Posterior vena cava (tissue), 2 donors: ENCODE results near the gene PLEKHH2. TPM values are rescaled to one million over a fixed set of nuclear protein-coding genes. Genes with fewer than 3 reads are reported as not detected.

ENCODE experiments used
- DNase-seq: peaks from one replicate; pipeline ENCODE4 v3.0.0-alpha.2; 2020; ENCODE audit warnings: low spot score
- intact Hi-C, 2 donors: fragments of 100-400 bp; cut with DNase I; formaldehyde crosslinking; loops; one replicate each; pipeline versions ENCODE4 v1.14.1 to v1.14.2; 2022 to 2023
- total RNA-seq, 2 donors: library from RNA; stranded (reverse); fragmentation: NEBNext Ultra II Directional; extraction: Animal tissue kit (Norgen Biotek cat#: 25700); gene quantifications; one replicate each; pipeline ENCODE4 v1.2.1, GENCODE V29; 2021
- donor health status: DM: yes; HTN: yes; CAD: no.
- donor health status: DM: yes; HTN: yes; CAD: no.

PLEKHH2 gene
- total RNA-seq, 2 donors from 2014 or later: 19.9 to 22.8 TPM

DNA sequence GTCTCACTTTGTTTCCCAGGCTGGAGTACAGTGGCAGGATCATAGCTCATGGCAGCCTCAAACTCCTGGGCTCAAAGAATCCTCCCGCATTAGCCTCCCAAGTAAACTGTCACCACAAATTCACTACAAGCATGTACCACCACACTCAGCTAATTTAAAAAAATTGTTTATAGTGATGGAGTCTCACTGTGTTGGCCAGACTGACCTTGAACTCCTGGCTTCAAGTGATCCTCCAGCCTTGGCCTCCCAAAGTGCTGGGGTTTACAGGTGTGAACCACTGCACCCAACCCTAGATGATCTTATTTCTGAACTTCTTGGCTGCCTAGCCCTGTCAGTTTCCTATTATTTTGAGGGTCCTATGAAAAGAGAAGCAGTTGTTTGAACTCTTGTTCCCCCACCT, 151.6 kb downstream of the PLEKHH2 start:
- no peak for DNase-seq
- intact Hi-C loops: no loop called here

DNA sequence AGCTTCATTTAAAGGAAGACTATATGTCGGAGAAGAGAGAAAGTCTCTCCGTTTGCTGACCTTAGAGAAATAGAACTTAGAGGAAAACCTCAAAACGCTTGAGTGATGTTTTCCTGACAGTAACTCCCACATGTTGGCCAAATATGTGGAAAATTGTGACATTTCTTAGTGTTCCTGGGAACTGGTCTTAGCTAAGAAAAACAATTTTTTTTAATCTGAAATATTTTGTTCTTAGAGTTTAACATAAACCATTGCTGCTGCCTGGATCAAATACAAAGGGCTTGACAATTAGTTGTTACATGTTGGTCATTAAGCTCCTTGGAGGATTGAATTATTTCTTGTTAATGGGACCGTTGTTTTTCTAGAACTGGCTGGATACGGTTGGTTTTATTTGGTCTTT, 153.1 kb downstream of the PLEKHH2 start:
- intact Hi-C loops: no loop called here
- no peak for DNase-seq

DNA sequence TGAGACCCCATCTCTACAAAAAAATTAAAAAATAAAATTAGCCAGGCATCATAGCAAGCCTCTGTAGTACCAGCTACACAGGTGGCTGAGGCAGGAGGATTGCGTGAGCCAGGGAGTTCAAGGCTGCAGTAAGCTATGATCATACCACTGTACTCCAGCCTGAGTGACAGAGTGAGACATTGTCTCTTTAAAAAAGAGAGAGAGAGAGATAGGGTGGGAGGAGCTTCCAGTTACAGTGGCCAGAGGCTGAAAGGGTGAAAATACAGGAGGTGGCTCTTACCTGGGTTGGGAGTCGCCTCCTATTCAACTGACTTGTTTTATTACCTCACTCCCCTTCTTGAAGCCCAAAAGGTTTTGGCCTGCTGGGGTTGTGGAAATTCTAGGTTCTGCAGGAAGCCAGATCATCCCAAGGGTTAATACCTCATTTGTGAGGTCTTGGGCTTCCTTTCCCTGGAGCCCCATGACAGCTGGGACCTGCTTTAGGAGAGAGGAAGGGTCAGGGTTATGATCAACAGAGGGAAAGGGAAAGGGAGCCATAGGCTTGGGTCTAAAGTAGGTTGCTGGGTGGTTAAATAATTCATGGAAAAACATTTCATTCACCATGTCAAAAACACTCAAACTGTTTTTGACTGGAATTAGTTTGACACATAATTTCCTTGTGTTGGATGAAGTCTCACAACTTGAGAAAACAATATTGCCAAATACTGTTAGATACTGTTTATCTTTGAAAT, 154.1 kb downstream of the PLEKHH2 start:
- intact Hi-C loops: no loop called here
- no peak for DNase-seq

DNA sequence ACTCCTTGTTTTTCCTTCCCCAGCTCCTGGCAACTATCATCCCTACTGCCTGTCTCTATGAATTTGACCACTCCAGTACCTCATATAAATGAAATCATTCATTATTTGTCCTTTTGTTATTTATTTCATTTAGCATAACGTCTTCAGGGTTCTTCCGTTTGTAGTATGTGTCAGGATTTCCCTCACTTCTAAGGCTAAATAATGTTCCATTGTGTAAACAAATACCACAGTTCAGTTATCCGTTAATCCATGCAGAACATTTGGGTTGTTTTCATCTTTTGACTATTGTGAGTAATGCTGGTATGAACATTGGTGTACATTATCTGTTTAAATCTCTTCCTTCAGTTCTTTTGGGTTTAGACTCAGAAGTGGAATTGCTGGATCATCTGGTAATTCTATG, 155.6 kb downstream of the PLEKHH2 start:
- DNase-seq: no peak
- intact Hi-C loops: no loop called here

DNA sequence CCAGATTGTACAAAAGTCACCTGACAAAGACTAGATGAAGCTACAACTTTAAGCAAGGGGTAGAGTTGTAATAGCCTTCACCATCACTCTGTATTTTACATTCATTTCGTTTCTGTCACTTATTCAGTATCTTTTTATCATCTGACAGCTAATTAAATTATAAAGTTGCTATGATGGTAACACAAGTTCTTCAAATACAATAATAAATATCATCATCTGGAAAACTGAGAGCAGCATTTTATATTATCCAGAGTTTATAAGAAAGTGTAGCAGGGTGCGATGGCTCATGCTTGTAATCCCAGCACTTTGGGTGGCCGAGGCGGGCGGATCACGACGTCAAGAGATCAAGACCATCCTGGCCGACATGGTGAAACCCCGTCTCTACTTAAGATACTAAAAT, 157.9 kb downstream of the PLEKHH2 start:
- DNase-seq: no peak
- intact Hi-C loops: no loop called here

DNA sequence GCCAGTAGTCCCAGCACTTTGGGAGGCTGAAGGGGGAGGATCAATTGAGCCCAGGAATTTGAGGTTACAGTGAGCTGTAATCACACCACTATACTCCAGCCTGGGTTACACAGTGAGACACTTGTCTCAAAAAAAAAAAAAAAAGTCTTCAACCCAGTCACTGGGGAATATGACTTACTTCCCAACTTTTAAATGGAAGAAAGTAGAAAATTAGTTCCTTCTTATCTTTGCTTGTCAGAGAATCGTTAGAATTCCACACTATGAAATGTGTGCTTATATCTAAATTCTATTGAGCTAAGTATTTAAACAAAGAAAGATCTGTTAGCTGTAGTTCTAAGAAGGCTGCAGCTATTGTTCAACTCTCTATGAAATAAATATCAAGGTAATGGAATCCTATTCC, 159.1 kb downstream of the PLEKHH2 start:
- no peak for DNase-seq
- intact Hi-C loops: no loop called here

DNA sequence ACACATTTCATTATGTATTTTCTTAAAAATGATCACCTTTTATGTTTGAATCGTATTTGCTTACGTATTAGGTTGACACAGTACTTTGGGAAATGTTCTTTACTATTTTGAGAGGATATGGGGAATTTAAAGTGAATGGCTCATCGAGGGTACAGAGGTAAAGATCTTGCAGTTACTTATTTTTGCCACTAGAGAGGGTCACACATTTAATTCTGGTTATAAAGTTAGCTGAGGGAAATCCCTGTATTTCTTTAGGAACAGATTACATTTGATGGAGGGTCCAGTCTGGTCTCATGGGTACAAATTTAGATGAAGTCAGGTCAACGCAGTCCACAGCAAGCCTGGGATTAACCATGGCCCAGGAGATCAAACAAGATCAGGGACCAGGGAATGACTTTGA, 161.2 kb downstream of the PLEKHH2 start:
- intact Hi-C loops: no loop called here

DNA sequence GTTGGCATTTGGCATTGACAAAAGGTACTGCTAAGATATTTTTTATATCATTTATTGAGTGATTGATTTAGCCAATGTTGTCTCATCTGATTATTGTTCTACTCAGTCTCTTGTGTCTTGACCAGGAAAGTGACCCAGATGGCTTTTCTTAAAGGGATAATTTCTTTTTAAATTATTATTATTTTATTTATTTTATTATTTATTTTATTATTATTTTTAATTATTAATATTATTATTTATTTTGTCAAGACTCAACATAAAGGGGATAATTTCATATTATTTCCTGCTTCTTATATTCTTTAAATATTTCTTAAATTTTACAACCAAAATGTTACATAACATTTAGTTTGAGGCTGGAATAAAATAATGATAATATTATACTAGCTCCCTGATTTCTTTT, 163.8 kb downstream of the PLEKHH2 start:
- intact Hi-C loops: no loop called here

More for the DNA sequence above, 161.2 kb downstream of the PLEKHH2 start:
- DNase-seq: no peak

DNA sequence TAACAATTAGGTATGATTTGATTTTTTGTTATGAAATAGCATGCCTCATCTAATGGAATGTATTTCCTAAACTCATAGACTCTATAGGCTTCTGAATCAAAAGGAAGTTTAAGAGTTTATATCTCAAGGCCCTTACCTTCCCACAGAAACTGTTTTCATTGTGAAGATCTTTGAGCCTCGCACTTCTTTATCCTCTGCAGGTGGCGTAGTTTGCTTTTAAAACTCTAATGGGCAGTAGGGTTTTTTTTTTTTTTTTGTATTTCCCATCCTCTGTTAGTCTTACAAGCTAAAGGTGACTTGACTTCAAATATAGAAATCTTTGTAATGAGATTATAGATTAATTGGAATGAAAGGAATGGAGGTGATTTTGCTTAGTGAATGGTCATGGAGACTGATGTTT, 165.1 kb downstream of the PLEKHH2 start:
- no peak for DNase-seq
- intact Hi-C loops: no loop called here

More for the DNA sequence above, 163.8 kb downstream of the PLEKHH2 start:
- no peak for DNase-seq

DNA sequence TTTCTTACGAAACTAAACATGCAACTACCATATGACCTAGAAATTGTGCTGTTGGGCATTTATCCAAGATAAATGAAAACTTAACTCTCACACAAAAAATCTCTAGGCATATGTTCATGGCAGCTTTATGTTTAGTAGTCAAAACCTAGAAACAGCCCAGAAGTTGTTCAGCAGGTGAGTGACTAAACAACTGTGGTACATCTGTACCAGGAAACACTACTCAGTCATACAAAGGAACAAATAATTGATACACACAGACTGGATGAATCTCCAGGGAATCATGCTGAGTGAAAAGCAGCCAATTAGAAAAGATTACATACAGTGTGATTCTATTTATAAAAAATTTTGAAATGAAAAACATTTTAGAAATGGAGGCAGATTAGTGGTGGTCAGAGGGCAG, 166.1 kb downstream of the PLEKHH2 start:
- intact Hi-C loops: no loop called here
- no peak for DNase-seq

DNA sequence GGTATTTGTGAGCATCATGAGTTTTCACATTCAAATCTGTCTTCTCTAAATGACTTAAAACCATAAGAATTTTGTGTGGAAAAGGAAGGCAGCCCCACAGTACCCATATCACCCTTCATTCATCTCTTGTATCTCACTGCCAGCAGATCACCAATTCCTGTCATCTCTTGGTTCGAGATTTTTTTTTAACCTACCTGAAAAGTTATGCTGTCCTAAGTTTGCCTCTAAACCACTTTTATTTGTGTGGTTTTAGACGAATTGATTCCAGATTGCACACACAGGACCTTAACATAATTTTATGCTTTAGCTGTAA, 169.6 kb downstream of the PLEKHH2 start:
- intact Hi-C loops: no loop called here
- DNase-seq: no peak

DNA sequence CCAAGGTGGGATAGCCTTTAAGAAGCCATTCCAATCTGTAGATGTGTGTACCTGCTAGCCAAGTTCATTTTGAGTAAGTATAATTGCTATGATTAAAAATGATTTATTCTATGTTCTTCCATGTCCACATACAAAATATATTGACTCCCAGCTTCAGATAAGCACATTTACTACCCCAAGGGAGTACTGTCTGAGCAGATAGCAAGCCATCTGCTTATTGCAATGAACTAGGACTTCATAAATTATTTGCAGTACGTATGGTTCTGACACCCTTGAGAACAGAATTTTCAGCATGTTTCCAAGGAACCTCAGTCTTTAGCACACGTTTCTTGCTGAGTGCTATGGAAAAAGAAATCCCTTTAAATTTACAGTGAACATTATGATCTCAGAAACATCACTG, 173.4 kb downstream of the PLEKHH2 start:
- DNase-seq: no peak
- intact Hi-C loops: no loop called here

DNA sequence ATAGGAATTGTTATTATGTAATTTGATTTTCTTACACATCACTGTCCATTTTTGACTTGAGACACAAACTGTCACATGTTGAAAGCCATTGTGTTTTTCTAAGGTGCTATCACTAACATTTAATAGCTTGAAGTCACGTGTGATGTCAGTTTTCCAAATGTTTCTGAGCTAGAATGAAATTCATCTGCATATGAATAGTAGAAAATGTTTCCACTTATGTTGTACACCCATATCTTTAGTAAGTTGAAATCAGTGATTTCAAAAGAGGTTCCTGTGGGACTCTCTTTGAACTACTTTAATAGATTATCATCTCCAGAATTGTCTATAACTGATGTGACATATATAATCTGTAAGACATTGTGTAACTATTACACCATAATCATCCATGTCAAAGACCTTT, 173.8 kb downstream of the PLEKHH2 start:
- no peak for DNase-seq
- intact Hi-C loops: no loop called here

DNA sequence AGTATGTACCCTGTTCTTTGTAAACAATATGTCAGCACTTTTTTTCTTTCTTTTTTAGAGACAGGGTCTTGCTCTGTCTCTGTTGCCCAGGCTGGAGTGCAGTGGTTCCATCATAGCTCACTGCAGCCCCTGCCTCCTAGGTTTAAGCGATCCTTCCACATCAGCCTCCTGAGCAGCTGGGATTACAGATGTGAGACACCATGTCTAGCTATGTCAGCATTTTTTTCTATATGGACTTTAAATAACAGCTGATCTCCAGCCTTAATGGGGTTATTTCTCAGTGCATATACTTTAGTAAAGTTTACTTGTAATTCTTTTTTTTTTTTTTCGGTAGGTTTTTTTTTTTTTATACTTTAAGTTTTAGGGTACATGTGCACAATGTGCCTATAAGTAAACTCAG, 174.9 kb downstream of the PLEKHH2 start:
- DNase-seq: no peak
- intact Hi-C loops: no loop called here

DNA sequence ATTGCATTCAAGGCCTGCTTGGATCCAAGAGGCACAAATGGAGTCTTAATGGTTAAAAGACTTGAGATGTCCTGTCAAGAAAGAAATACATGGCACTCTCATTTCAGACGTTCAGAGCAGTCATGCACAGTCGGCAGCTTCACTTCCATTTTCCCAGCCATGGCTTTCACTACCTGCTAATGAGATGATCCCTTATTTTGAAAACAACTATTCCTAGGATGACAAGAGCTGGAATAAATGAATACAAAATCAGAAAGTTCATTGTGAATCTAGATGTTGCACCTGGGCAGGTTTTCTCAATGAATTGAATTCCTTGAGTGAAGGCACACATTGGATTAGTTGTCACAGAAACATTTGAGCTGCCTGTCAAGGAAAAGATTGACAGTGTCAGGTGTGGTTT, 175.9 kb downstream of the PLEKHH2 start:
- no peak for DNase-seq
- intact Hi-C loops: no loop called here

DNA sequence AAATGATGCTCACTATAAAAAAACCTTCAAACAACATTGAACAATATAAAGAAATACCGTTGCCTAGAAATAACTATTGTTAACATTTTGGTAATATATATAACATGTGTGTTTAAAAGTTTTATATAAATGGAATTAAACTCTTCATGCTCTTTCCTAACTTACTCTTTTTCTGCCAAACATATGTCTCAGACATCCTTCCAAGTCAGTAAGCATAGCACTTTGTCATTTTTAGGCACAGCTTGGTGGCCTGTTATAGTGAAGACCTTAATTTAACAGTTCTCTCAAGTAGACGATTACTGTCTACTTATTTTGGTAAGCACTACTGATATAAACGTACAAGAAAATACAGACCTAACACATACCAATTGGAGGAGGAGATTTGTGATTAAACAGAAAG, 177.7 kb downstream of the PLEKHH2 start:
- intact Hi-C loops: no loop called here
- DNase-seq: no peak

Other genes starting within 250 kb of the PLEKHH2 start
- 10 to 100 TPM; 29.9 to 30.7 TPM for gene THADA, start 41.2 kb upstream of the PLEKHH2 start, total RNA-seq
- 1 to 10 TPM; 1.3 to 1.4 TPM for gene C1GALT1C1L, start 39.2 kb downstream of the PLEKHH2 start, total RNA-seq
- 10 to 100 TPM in 1 of 2 donors, 1 to 10 TPM in 1; 9.2 to 18.3 TPM for gene DYNC2LI1, start 136.8 kb downstream of the PLEKHH2 start, total RNA-seq
- gene ABCG5, start 201.6 kb downstream of the PLEKHH2 start, total RNA-seq: not detected
- gene ABCG8, start 201.7 kb downstream of the PLEKHH2 start, total RNA-seq: not detected